KMS-11 (cell line): ENCODE results near the gene BATF.

ENCODE experiments used
- H2AFZ ChIP-seq: fragments of 200-600 bp; sonication (generic); 2 replicates; pipeline ENCODE4 v1.6.1; 2016; ENCODE audit warnings: antibody characterized with exemption, mixed run types, low read depth
- H3K27ac ChIP-seq: fragments of 200-600 bp; sonication (generic); 2 replicates; pipeline ENCODE4 v1.6.1; 2016; ENCODE audit warnings: mild to moderate bottlenecking, mixed run types
- H3K27me3 ChIP-seq: fragments of 200-600 bp; sonication (generic); 2 replicates; pipeline ENCODE4 v1.6.1; 2017; ENCODE audit warnings: mild to moderate bottlenecking, low read depth, mixed run types, moderate library complexity; ENCODE audit not compliant: insufficient read depth
- H3K36me3 ChIP-seq: fragments of 200-600 bp; sonication (generic); 2 replicates; pipeline ENCODE4 v1.6.1; 2017; ENCODE audit warnings: mild to moderate bottlenecking, mixed run types; ENCODE audit not compliant: insufficient read depth
- H3K4me1 ChIP-seq: fragments of 200-600 bp; sonication (generic); 2 replicates; pipeline ENCODE4 v1.6.1; 2016; ENCODE audit warnings: mild to moderate bottlenecking, low read depth, mixed run types; ENCODE audit not compliant: poor library complexity, severe bottlenecking
- H3K4me2 ChIP-seq: fragments of 200-600 bp; sonication (generic); 2 replicates; pipeline ENCODE4 v1.7.0; 2016; ENCODE audit warnings: mild to moderate bottlenecking, mixed run types
- H3K4me3 ChIP-seq: fragments of 200-600 bp; sonication (generic); IDR thresholded peaks from 2 replicates; pipeline ENCODE4 v1.6.1; 2017; ENCODE audit warnings: low read depth, low read length, mixed read lengths; ENCODE audit not compliant: insufficient read depth
- H3K79me2 ChIP-seq: fragments of 200-600 bp; sonication (generic); 2 replicates; pipeline ENCODE4 v1.6.1; 2016; ENCODE audit warnings: low read depth, mixed run types; ENCODE audit not compliant: insufficient read depth
- H3K9ac ChIP-seq: fragments of 200-600 bp; sonication (generic); 2 replicates; pipeline ENCODE4 v1.6.1; 2016; ENCODE audit warnings: mild to moderate bottlenecking, mixed run types
- H4K20me1 ChIP-seq: fragments of 200-600 bp; sonication (generic); 2 replicates; pipeline ENCODE4 v1.6.1; 2016; ENCODE audit warnings: mild to moderate bottlenecking, mixed run types; ENCODE audit not compliant: insufficient read depth
- CTCF ChIP-seq: fragments of 200-600 bp; sonication (generic); conservative IDR thresholded peaks from 2 replicates; pipeline ENCODE4 v1.6.1; 2017; ENCODE audit warnings: low read depth, mild to moderate bottlenecking, antibody characterized with exemption, low read length, moderate library complexity, mixed read lengths

BATF gene

GRCh38 chr14:75591331-75591946 is 69.2 kb downstream of the BATF start:
- Histone ChIP-seq H3K9ac (no peak overlapping the region), H3K27ac (no peak overlapping the region), H3K27me3 (no peaks in the 10 kb centered on the region), H2AFZ (no peak overlapping the region), H4K20me1 (no peaks in the 10 kb centered on the region), H3K4me2 (no peak overlapping the region), H3K4me3 (no peak overlapping the region), H3K36me3 (no peaks in the 10 kb centered on the region), H3K79me2 (no peaks in the 10 kb centered on the region), H3K4me1 (no peaks in the 10 kb centered on the region)
- TF ChIP-seq CTCF, result no peak

GRCh38 chr14:75591987-75592575 is 69.8 kb downstream of the BATF start:
- no peaks in the 10 kb centered on the region for H3K79me2 ChIP-seq
- no peak overlapping the region for H3K27ac ChIP-seq
- H3K4me3 ChIP-seq, result no peak overlapping the region
- H3K36me3 ChIP-seq, result no peaks in the 10 kb centered on the region
- H2AFZ ChIP-seq, result no peak overlapping the region
- H3K9ac ChIP-seq, result no peak overlapping the region
- no peak overlapping the region for H3K4me2 ChIP-seq
- H4K20me1 ChIP-seq, result no peaks in the 10 kb centered on the region
- H3K4me1 ChIP-seq, result no peaks in the 10 kb centered on the region
- TF ChIP-seq CTCF, result no peak
- no peaks in the 10 kb centered on the region for H3K27me3 ChIP-seq

GRCh38 chr14:75595226-75595625 is 73.0 kb downstream of the BATF start:
- no peak for TF ChIP-seq CTCF
- Histone ChIP-seq H3K79me2 (no peaks in the 10 kb centered on the region), H3K27ac (no peak overlapping the region), H2AFZ (no peak overlapping the region), H3K9ac (no peak overlapping the region), H3K4me2 (no peak overlapping the region), H3K4me3 (no peak overlapping the region), H3K36me3 (no peaks in the 10 kb centered on the region), H3K27me3 (no peaks in the 10 kb centered on the region), H4K20me1 (no peaks in the 10 kb centered on the region), H3K4me1 (no peaks in the 10 kb centered on the region)
